ENCODE measurements around the gene CD151.
A peak's percentile ranks its signal among the peaks of the same experiment; 100 is the strongest.

DNA sequence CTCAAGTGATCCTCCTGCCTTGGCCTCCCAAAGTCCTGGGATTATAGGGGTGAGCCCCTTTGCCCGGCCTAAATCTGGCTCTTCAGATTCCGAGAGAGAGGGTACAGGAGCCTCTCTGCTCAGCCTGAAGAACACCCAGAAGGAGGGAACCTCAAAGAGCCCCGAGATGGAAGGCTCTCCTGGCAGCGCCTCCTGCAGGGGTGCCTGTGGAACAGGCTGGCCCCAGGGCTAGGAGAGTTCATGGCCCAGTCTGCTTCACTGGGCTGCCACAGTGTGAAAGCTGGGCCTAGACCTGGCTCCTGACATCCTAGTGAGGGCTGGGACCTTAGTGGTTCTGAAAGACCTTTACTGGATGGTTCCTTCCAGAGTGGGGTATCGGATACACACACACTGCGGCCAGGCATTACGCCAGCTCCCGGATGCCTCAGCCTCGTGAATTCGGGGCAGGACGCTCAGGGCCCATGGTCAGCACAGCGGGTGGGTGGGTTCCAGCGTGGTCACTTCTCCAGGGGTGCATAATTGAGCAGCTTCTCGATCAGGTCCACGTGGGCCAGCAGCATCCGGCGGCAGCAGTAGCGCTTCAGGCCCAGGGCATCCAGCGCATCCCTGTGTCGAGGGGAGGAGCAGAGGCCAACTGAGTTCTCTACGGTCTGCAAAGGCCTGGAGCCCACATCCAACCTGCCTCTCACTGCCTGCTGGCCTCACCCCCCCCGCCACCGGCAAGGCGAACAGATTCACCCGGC lies 7.3 kb downstream of the CD151 start:
- TF ChIP-seq CTCF (conservative IDR thresholded peaks at IDR 0.05; ENCODE audit: low read depth, low read length), result peak; percentile 39
- no peak for TF ChIP-seq EZH2 (IDR thresholded peaks at IDR 0.05; ENCODE audit: borderline replicate concordance, low read depth, low read length, poor library complexity, severe bottlenecking)
